H1 (cell line): Measurements from ENCODE around the gene ZNF385D. TPM values are rescaled to one million over a fixed set of nuclear protein-coding genes. Genes with fewer than 3 reads are reported as not detected.

ENCODE experiments used
- CTCF ChIA-PET: fragments of 300-600 bp; sonication (Branson Sonifier 250); formaldehyde crosslinking; loops from one replicate; lab custom pipeline; 2021; ENCODE audit not compliant: partially characterized antibody; lab: Charles Lee
- POLR2A ChIA-PET: fragments of 300-600 bp; sonication (Branson Sonifier 250); formaldehyde crosslinking; loops from one replicate; lab custom pipeline; 2021; ENCODE audit warnings: inconsistent platforms; ENCODE audit not compliant: partially characterized antibody; lab: Charles Lee
- DNase-seq, 2 experiments: peaks; one replicate each; pipeline versions ENCODE4 v3.0.0 to v3.0.0-alpha.2; 2010 to 2022; ENCODE audit warnings: low spot score in 2 of 2, low read depth in 1 of 2, mixed read lengths in 1 of 2
- FAIRE-seq: peaks from 2 replicates; lab custom pipeline; 2011; peaks lifted over from hg19 to GRCh38; lab: Jason Lieb, UNC
- H2AFZ ChIP-seq: 2 replicates; pipeline ENCODE4 v1.8.1; 2012; ENCODE audit warnings: low read length, inconsistent platforms
- H2AK5ac ChIP-seq: 2 replicates; pipeline ENCODE4 v1.6.1; 2013; ENCODE audit warnings: low read depth, low read length
- H2BK120ac ChIP-seq: replicated peaks from 2 replicates; pipeline ENCODE3; 2013; ENCODE audit warnings: low read depth, low read length, inconsistent platforms
- H2BK12ac ChIP-seq: 2 replicates; pipeline ENCODE4 v1.6.1; 2013; ENCODE audit warnings: low read depth, low read length
- H2BK15ac ChIP-seq: 2 replicates; pipeline ENCODE4 v1.6.1; 2013; ENCODE audit warnings: low read length
- H2BK20ac ChIP-seq: 2 replicates; pipeline ENCODE4 v1.6.1; 2013; ENCODE audit warnings: low read length
- H2BK5ac ChIP-seq: 2 replicates; pipeline ENCODE4 v1.6.1; 2013; ENCODE audit warnings: low read depth, low read length
- H3K14ac ChIP-seq: 2 replicates; pipeline ENCODE4 v1.6.1; 2013; ENCODE audit warnings: inconsistent platforms; ENCODE audit not compliant: insufficient read length
- H3K18ac ChIP-seq: 2 replicates; pipeline ENCODE4 v1.6.1; 2013; ENCODE audit warnings: low read length; ENCODE audit errors: extremely low read depth
- H3K23ac ChIP-seq: 2 replicates; pipeline ENCODE4 v1.6.1; 2013; ENCODE audit warnings: inconsistent platforms; ENCODE audit not compliant: insufficient read length
- H3K23me2 ChIP-seq: 2 replicates; pipeline ENCODE4 v1.6.1; 2013; ENCODE audit warnings: low read depth, low read length
- H3K27ac ChIP-seq: 2 replicates; pipeline ENCODE4 v1.6.1; 2011; ENCODE audit warnings: low read depth, low read length, inconsistent platforms
- H3K27me3 ChIP-seq, 4 experiments: replicated peaks in 1 of 4; 1 replicate in 1 of 4; 2 replicates in 3 of 4; pipeline versions ENCODE4 v1.6.1 to v1.8.1; 2011 to 2013; ENCODE audit warnings: low read length in 3 of 4, mild to moderate bottlenecking in 3 of 4, inconsistent platforms in 2 of 4, mixed read lengths in 2 of 4, moderate library complexity in 1 of 4; ENCODE audit not compliant: control insufficient read depth in 3 of 4, insufficient read depth in 3 of 4; ENCODE audit errors: extremely low read depth in 1 of 4
- H3K36me3 ChIP-seq, 4 experiments: 2 replicates each; pipeline versions ENCODE4 v1.6.1 to v1.8.1; 2011 to 2013; ENCODE audit warnings: mild to moderate bottlenecking in 4 of 4, low read length in 3 of 4, moderate library complexity in 2 of 4, control low read depth in 1 of 4, inconsistent platforms in 1 of 4; ENCODE audit not compliant: insufficient read depth in 4 of 4, control insufficient read depth in 2 of 4
- H3K4ac ChIP-seq: replicated peaks from 2 replicates; pipeline ENCODE3; 2013; ENCODE audit warnings: low read length, low read depth, mixed read lengths, inconsistent platforms; ENCODE audit not compliant: insufficient read length
- H3K4me1 ChIP-seq, 4 experiments: replicated peaks in 1 of 4; 1 replicate in 1 of 4; 2 replicates in 3 of 4; pipeline versions ENCODE4 v1.6.1 to v1.8.1; 2011 to 2013; ENCODE audit warnings: low read length in 3 of 4, inconsistent platforms in 2 of 4, mixed read lengths in 1 of 4; ENCODE audit not compliant: insufficient read depth in 4 of 4, control insufficient read depth in 3 of 4
- H3K4me2 ChIP-seq, 2 experiments: 2 replicates each; pipeline versions ENCODE4 v1.6.1 to v1.8.1; 2011 to 2013; ENCODE audit warnings: low read depth in 2 of 2, low read length in 2 of 2, control low read depth in 1 of 2, inconsistent platforms in 1 of 2, mild to moderate bottlenecking in 1 of 2; ENCODE audit not compliant: insufficient read depth in 1 of 2
- H3K4me3 ChIP-seq, 4 experiments: fragments of 200-600, 300-600 bp in 1 of 4; sonication (generic), shearing (Covaris generic), sonication (Bioruptor Twin) in 1 of 4; 2 replicates each; pipeline versions ENCODE4 v1.5.1 to v1.8.1; 2011 to 2016; ENCODE audit warnings: low read length in 4 of 4, low read depth in 3 of 4, control low read depth in 2 of 4, inconsistent platforms in 2 of 4, mild to moderate bottlenecking in 2 of 4, mixed read lengths in 1 of 4, moderate library complexity in 1 of 4; ENCODE audit not compliant: insufficient read depth in 2 of 4; ENCODE audit errors: extremely low read depth in 1 of 4
- H3K56ac ChIP-seq: replicated peaks from 2 replicates; pipeline ENCODE3; 2013; ENCODE audit warnings: low read depth, mild to moderate bottlenecking, mixed read lengths, low read length, inconsistent platforms; ENCODE audit not compliant: insufficient read length
- H3K79me1 ChIP-seq: 2 replicates; pipeline ENCODE4 v1.6.1; 2013; ENCODE audit warnings: low read depth, low read length, control low read depth
- H3K79me2 ChIP-seq, 2 experiments: 2 replicates each; pipeline versions ENCODE4 v1.6.1 to v1.8.1; 2012 to 2013; ENCODE audit warnings: low read length in 2 of 2, mild to moderate bottlenecking in 2 of 2, inconsistent platforms in 1 of 2; ENCODE audit not compliant: insufficient read depth in 2 of 2, control insufficient read depth in 1 of 2
- H3K9ac ChIP-seq, 4 experiments: replicated peaks in 1 of 4; 1 replicate in 1 of 4; 2 replicates in 3 of 4; pipeline versions ENCODE4 v1.6.1 to v1.8.1; 2011 to 2013; ENCODE audit warnings: low read depth in 3 of 4, low read length in 3 of 4, control low read depth in 2 of 4, mild to moderate bottlenecking in 2 of 4, moderate library complexity in 2 of 4, inconsistent platforms in 1 of 4; ENCODE audit errors: extremely low read depth in 1 of 4
- H3K9me3 ChIP-seq, 2 experiments: 2 replicates each; pipeline versions ENCODE4 v1.6.1 to v1.8.1; 2012 to 2013; ENCODE audit warnings: mild to moderate bottlenecking in 2 of 2, moderate library complexity in 2 of 2, control low read depth in 1 of 2, inconsistent platforms in 1 of 2, low read depth in 1 of 2, low read length in 1 of 2, mixed read lengths in 1 of 2; ENCODE audit not compliant: insufficient read depth in 2 of 2
- H4K20me1 ChIP-seq, 2 experiments: replicated peaks in 1 of 2; 2 replicates each; pipeline versions ENCODE3 to v1.8.1; 2011 to 2013; ENCODE audit warnings: inconsistent platforms in 2 of 2, low read length in 2 of 2, mild to moderate bottlenecking in 1 of 2; ENCODE audit not compliant: insufficient read depth in 2 of 2, control insufficient read depth in 1 of 2
- H4K5ac ChIP-seq: 2 replicates; pipeline ENCODE4 v1.6.1; 2013; ENCODE audit warnings: low read length, low read depth, mixed read lengths, inconsistent platforms; ENCODE audit not compliant: insufficient read length
- H4K8ac ChIP-seq: 2 replicates; pipeline ENCODE4 v1.8.0; 2013; ENCODE audit warnings: mild to moderate bottlenecking, moderate library complexity, low read length, inconsistent platforms; ENCODE audit not compliant: insufficient read depth; ENCODE audit errors: extremely low read depth
- H4K91ac ChIP-seq: replicated peaks from 2 replicates; pipeline ENCODE3; 2013; ENCODE audit warnings: low read length, mixed read lengths, inconsistent platforms; ENCODE audit not compliant: insufficient read length
- BCL11A ChIP-seq, 2 experiments: IDR thresholded peaks; one replicate each; pipeline ENCODE4 v1.6.1; 2011; ENCODE audit warnings: low read depth in 2 of 2, low read length in 2 of 2, mild to moderate bottlenecking in 2 of 2
- BRCA1 ChIP-seq: IDR thresholded peaks from 2 replicates; pipeline ENCODE4 v1.6.1; 2012; ENCODE audit warnings: low read depth, low read length, improper control_type of control experiment
- CBX8 ChIP-seq: fragments of 300-800, 300-1000 bp; sonication (generic); IDR thresholded peaks from 2 replicates; pipeline ENCODE4 v1.7.1; 2016; ENCODE audit warnings: low read depth, low read length, borderline replicate concordance
- EZH2 ChIP-seq: fragments of 200-600 bp; sonication (generic); IDR thresholded peaks from 2 replicates; pipeline ENCODE4 v1.7.1; 2012; ENCODE audit warnings: low read depth, mild to moderate bottlenecking, moderate library complexity, low read length, inconsistent platforms; ENCODE audit not compliant: severe bottlenecking
- JUND ChIP-seq: IDR thresholded peaks from 2 replicates; pipeline ENCODE4 v1.6.1; 2011; ENCODE audit warnings: mild to moderate bottlenecking, improper control_type of control experiment, low read length
- KDM1A ChIP-seq: fragments of 200-600, 300-600 bp; sonication (generic); IDR thresholded peaks from 2 replicates; pipeline ENCODE4 v1.7.1; 2016; ENCODE audit warnings: mild to moderate bottlenecking, low read length, borderline replicate concordance
- KDM4A ChIP-seq: IDR thresholded peaks from one replicate; pipeline ENCODE4 v1.7.1; 2012; ENCODE audit warnings: low read depth, mild to moderate bottlenecking, moderate library complexity, low read length, inconsistent platforms; ENCODE audit not compliant: severe bottlenecking
- RNF2 ChIP-seq: fragments of 200-900, 300-1000 bp; sonication (generic); IDR thresholded peaks from 2 replicates; pipeline ENCODE4 v1.7.1; 2016; ENCODE audit warnings: borderline replicate concordance, low read depth, mild to moderate bottlenecking, antibody characterized with exemption, low read length; ENCODE audit not compliant: poor library complexity, severe bottlenecking; ENCODE audit errors: missing control alignments
- SIX5 ChIP-seq: IDR thresholded peaks from 2 replicates; pipeline ENCODE4 v1.6.1; 2011; ENCODE audit warnings: mild to moderate bottlenecking, low read depth, low read length
- WGBS, 2 experiments: shearing (Covaris generic) in 1 of 2; methylation state at CpG; one replicate each; pipeline versions ENCODE4 v1.1.6 to v1.1.7; 2013 to 2015; ENCODE audit warnings: low lambda C conversion rate in 2 of 2, mixed read lengths in 2 of 2, inconsistent platforms in 1 of 2, low coverage in 1 of 2, missing lambda C conversion rate in 1 of 2; ENCODE audit not compliant: insufficient replicate concordance in 2 of 2, insufficient coverage in 1 of 2, insufficient read length in 1 of 2; ENCODE audit errors: extremely low coverage in 1 of 2, missing lambda C conversion rate in 1 of 2; 5-methylcytosine and 5-hydroxymethylcytosine counted together
- polyA plus RNA-seq, 7 experiments: library from polyadenylated mRNA; depleted of rRNA in 3 of 7; stranded (reverse) in 5 of 7; unstranded in 2 of 7; fragments of >200 nt in 5 of 7; fragments of 200-250 nt in 2 of 7; gene quantifications; 1 replicate in 5 of 7; 2 replicates in 1 of 7; 4 replicates in 1 of 7; pipeline versions ENCODE4 v1.2.1 to v1.2.3, GENCODE V29; 2011 to 2013; ENCODE audit warnings: missing spikeins in 2 of 7, mixed read lengths in 2 of 7
- total RNA-seq: library from RNA; stranded (reverse); fragmentation: NEBNext Ultra II Directional; extraction: Animal tissue kit (Norgen Biotek cat#: 25700); gene quantifications from 2 replicates; pipeline ENCODE4 v1.2.1, GENCODE V29; 2021

The ZNF385D gene
- total and polyA plus RNA-seq, 2 of the 8 experiments (the other 6 are each of a cell fraction or from before 2014, with no cell fraction given) = 5.9 to 10.8 TPM

DNA sequence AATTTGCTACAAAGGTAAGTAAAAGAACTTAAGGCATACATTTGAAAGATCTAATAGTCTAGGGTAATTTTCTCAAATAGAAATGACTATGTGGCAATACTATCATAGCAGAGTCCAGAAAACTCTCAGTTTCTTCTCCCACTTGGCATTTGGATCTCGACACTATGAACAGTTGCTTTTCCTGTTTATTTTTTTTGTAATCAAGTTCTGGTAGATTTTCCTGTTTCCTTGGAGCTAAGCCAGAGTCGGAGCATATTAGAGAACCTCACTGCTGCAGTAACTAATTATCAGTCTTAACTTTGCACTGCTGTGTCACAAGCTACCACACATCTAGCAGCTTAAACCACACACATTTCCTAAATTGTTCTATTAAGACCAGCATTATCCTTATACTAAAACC lies 44.9 kb upstream of the ZNF385D start:
- no peak overlapping the region for H3K14ac ChIP-seq
- no peaks in the 10 kb centered on the region for H4K20me1 ChIP-seq
- H2AFZ ChIP-seq = no peak overlapping the region
- H3K23me2 ChIP-seq = no peaks in the 10 kb centered on the region
- H3K36me3 ChIP-seq = no peaks in the 10 kb centered on the region; a peak in 1 of 8 replicates
- H3K79me2 ChIP-seq = no peaks in the 10 kb centered on the region
- 0 out of 7 replicates have a peak, but pooled peaks cover 0 to 2% (median 0%) of the 10 kb centered on the region in 4 experiments for H3K4me1 ChIP-seq
- H3K56ac ChIP-seq = no peak overlapping the region
- no peak overlapping the region for H2BK12ac ChIP-seq
- no peak overlapping the region for H3K18ac ChIP-seq
- no peak overlapping the region for H3K4me2 ChIP-seq
- no peak overlapping the region for H2BK15ac ChIP-seq
- H2BK5ac ChIP-seq = no peak overlapping the region
- ChIA-PET POLR2A (no interaction called here), CTCF (interaction anchor here (0.5 to 3.1 kb wide), 3 partner anchors 14 to 261 kb away, joined by 3 to 7 read pairs (median 3); no protein-coding TSS in a partner anchor)
- no peak overlapping the region for H3K4ac ChIP-seq
- H4K8ac ChIP-seq = no peak overlapping the region
- H3K9me3 ChIP-seq = no peaks in the 10 kb centered on the region
- H4K5ac ChIP-seq = no peak overlapping the region
- H3K79me1 ChIP-seq = no peaks in the 10 kb centered on the region
- no peaks in the 10 kb centered on the region for H3K27me3 ChIP-seq
- DNase-seq (no peak), FAIRE-seq (no peak)
- H2BK20ac ChIP-seq = no peak overlapping the region
- H3K27ac ChIP-seq = no peak overlapping the region
- H2AK5ac ChIP-seq = no peak overlapping the region
- H4K91ac ChIP-seq = no peak overlapping the region
- WGBS, 2 experiments = 95% methylated on average over 2 of the region's 2 CpGs; no CpG with 5 or more reads in 1 of the 2 experiments
- no peak overlapping the region for H3K23ac ChIP-seq
- H3K9ac ChIP-seq = no peak overlapping the region
- no peak overlapping the region for H3K4me3 ChIP-seq
- no peak overlapping the region for H2BK120ac ChIP-seq
- no peak for TF ChIP-seq RNF2
- no peak for TF ChIP-seq JUND
- TF ChIP-seq SIX5 = no peak
- TF ChIP-seq KDM1A = no peak
- TF ChIP-seq EZH2 = no peak
- no peak for TF ChIP-seq KDM4A
- TF ChIP-seq BCL11A (IDR thresholded peaks at IDR 0.05; ENCODE audit: low read depth in 2 of 2, low read length in 2 of 2) = no peak
- TF ChIP-seq CBX8 = no peak
- TF ChIP-seq BRCA1 = no peak
